IMR-90 (cell line): ENCODE data around the gene GNAS. TPM values are rescaled to one million over a fixed set of nuclear protein-coding genes. Genes with fewer than 3 reads are reported as not detected.
A peak's percentile ranks its signal among the peaks of the same experiment; 100 is the strongest.

Source experiments
- ATAC-seq: fragments of 200-7000 bp; cut with Tn5 transposase; 2 replicates; pipeline ENCODE4 v1.9.1; 2020; ENCODE audit warnings: low read depth, mild to moderate bottlenecking, moderate library complexity
- BruUV-seq: library from RNA; stranded (reverse); fragments of 400-500 nt; replicated peaks from 2 replicates; lab custom pipeline; 2021; lab: Mats Ljungman, UMichigan
- CTCF ChIA-PET: fragments of 300-600 bp; formaldehyde crosslinking; extraction: SDS; loops from one replicate; lab custom pipeline; 2021; ENCODE audit warnings: antibody characterized with exemption; lab: Yijun Ruan, JAX
- POLR2A ChIA-PET: fragments of 300-600 bp; sonication (Branson Sonifier 250); formaldehyde crosslinking; loops from one replicate; lab custom pipeline; 2022; ENCODE audit warnings: antibody characterized with exemption; ENCODE audit not compliant: unreplicated experiment; lab: Charles Lee
- DNase-seq: peaks from one replicate; pipeline ENCODE4 v3.0.0; 2013
- H2AFZ ChIP-seq: replicated peaks from 2 replicates; pipeline ENCODE3; 2013; ENCODE audit warnings: low read length, mild to moderate bottlenecking; ENCODE audit not compliant: poor library complexity
- H2AK5ac ChIP-seq: 2 replicates; pipeline ENCODE4 v1.6.1; 2013; ENCODE audit warnings: low read depth, low read length, inconsistent platforms
- H2AK9ac ChIP-seq: replicated peaks from 2 replicates; pipeline ENCODE3; 2013; ENCODE audit warnings: mild to moderate bottlenecking, low read depth, low read length, moderate library complexity; ENCODE audit not compliant: poor library complexity
- H2BK120ac ChIP-seq: 2 replicates; pipeline ENCODE4 v1.6.1; 2013; ENCODE audit warnings: low read depth, low read length, inconsistent platforms
- H2BK15ac ChIP-seq: 3 replicates; pipeline ENCODE4 v1.6.1; 2013; ENCODE audit warnings: low read depth, low read length, inconsistent platforms
- H2BK20ac ChIP-seq: 2 replicates; pipeline ENCODE4 v1.6.1; 2013; ENCODE audit warnings: low read depth, mild to moderate bottlenecking, inconsistent platforms, low read length, moderate library complexity
- H2BK5ac ChIP-seq: 2 replicates; pipeline ENCODE4 v1.6.1; 2013; ENCODE audit warnings: mild to moderate bottlenecking, low read depth, low read length, inconsistent platforms; ENCODE audit not compliant: poor library complexity, severe bottlenecking
- H3K14ac ChIP-seq: replicated peaks from 2 replicates; pipeline ENCODE4 v1.6.1; 2013; ENCODE audit warnings: low read depth, low read length, inconsistent platforms
- H3K18ac ChIP-seq: 2 replicates; pipeline ENCODE4 v1.6.1; 2013; ENCODE audit warnings: low read depth, low read length, control low read depth
- H3K23ac ChIP-seq: 2 replicates; pipeline ENCODE4 v1.6.1; 2013; ENCODE audit warnings: low read depth, low read length, inconsistent platforms
- H3K27ac ChIP-seq: 2 replicates; pipeline ENCODE4 v1.5.1; 2013; ENCODE audit warnings: mild to moderate bottlenecking, control low read depth, low read length; ENCODE audit not compliant: insufficient read depth
- H3K27me3 ChIP-seq: 2 replicates; pipeline ENCODE4 v1.6.1; 2013; ENCODE audit warnings: low read length; ENCODE audit not compliant: control insufficient read depth, insufficient read depth
- H3K36me3 ChIP-seq: 2 replicates; pipeline ENCODE4 v1.6.1; 2013; ENCODE audit warnings: low read length, mixed read lengths; ENCODE audit not compliant: control insufficient read depth, insufficient read depth
- H3K4ac ChIP-seq: 2 replicates; pipeline ENCODE4 v1.6.1; 2013; ENCODE audit warnings: low read depth, low read length, inconsistent platforms
- H3K4me1 ChIP-seq: 2 replicates; pipeline ENCODE4 v1.6.1; 2013; ENCODE audit warnings: low read length, mixed read lengths; ENCODE audit not compliant: control insufficient read depth, insufficient read depth
- H3K4me2 ChIP-seq: 2 replicates; pipeline ENCODE4 v1.6.1; 2013; ENCODE audit warnings: low read depth, mild to moderate bottlenecking, control low read depth, low read length, moderate library complexity
- H3K4me3 ChIP-seq: 2 replicates; pipeline ENCODE4 v1.5.1; 2013; ENCODE audit warnings: low read depth, mild to moderate bottlenecking, control low read depth, low read length, moderate library complexity; ENCODE audit not compliant: insufficient read depth
- H3K56ac ChIP-seq: 2 replicates; pipeline ENCODE4 v1.6.1; 2013; ENCODE audit warnings: low read length, inconsistent platforms; ENCODE audit not compliant: insufficient read depth; ENCODE audit errors: extremely low read depth
- H3K79me1 ChIP-seq, 2 experiments: 2 replicates each; pipeline ENCODE4 v1.6.1; 2013; ENCODE audit warnings: low read length in 2 of 2, inconsistent platforms in 1 of 2, low read depth in 1 of 2
- H3K9ac ChIP-seq: 2 replicates; pipeline ENCODE4 v1.6.1; 2013; ENCODE audit warnings: low read depth, low read length, control low read depth
- H3K9me1 ChIP-seq: 2 replicates; pipeline ENCODE4 v1.6.1; 2013; ENCODE audit warnings: low read length, inconsistent platforms; ENCODE audit not compliant: insufficient read depth
- H3K9me3 ChIP-seq: 2 replicates; pipeline ENCODE4 v1.6.1; 2013; ENCODE audit warnings: low read length; ENCODE audit not compliant: control insufficient read depth, insufficient read depth
- H4K20me1 ChIP-seq: 2 replicates; pipeline ENCODE4 v1.6.1; 2013; ENCODE audit warnings: low read length, inconsistent platforms; ENCODE audit not compliant: insufficient read depth
- H4K5ac ChIP-seq: 2 replicates; pipeline ENCODE4 v1.6.1; 2013; ENCODE audit warnings: mild to moderate bottlenecking, low read depth, low read length, control low read depth
- H4K8ac ChIP-seq, 2 experiments: 2 replicates each; pipeline ENCODE4 v1.6.1; 2013; ENCODE audit warnings: low read depth in 2 of 2, low read length in 2 of 2, control low read depth in 1 of 2, inconsistent platforms in 1 of 2
- H4K91ac ChIP-seq: 2 replicates; pipeline ENCODE4 v1.6.1; 2013; ENCODE audit warnings: low read depth, low read length, inconsistent platforms; ENCODE audit not compliant: insufficient read depth
- BHLHE40 ChIP-seq: fragments of 150-350 bp; IDR thresholded peaks from 2 replicates; pipeline ENCODE4 v1.6.1; 2016; ENCODE audit warnings: mild to moderate bottlenecking, low read depth, low read length
- CHD1 ChIP-seq: IDR thresholded peaks from 2 replicates; pipeline ENCODE4 v1.6.1; 2012; ENCODE audit warnings: low read depth, low read length, improper control_type of control experiment
- FOS ChIP-seq: fragments of 150-350 bp; IDR thresholded peaks from 2 replicates; pipeline ENCODE4 v1.6.1; 2016; ENCODE audit warnings: low read depth, low read length
- MAFK ChIP-seq: IDR thresholded peaks from 2 replicates; pipeline ENCODE4 v1.6.1; 2012; ENCODE audit warnings: low read depth, low read length, improper control_type of control experiment
- MAZ ChIP-seq: IDR thresholded peaks from 2 replicates; pipeline ENCODE4 v1.6.1; 2012; ENCODE audit warnings: low read depth, mild to moderate bottlenecking, low read length, improper control_type of control experiment, moderate library complexity, borderline replicate concordance
- MXI1 ChIP-seq: IDR thresholded peaks from 2 replicates; pipeline ENCODE4 v1.6.1; 2012; ENCODE audit warnings: low read depth, mild to moderate bottlenecking, low read length, moderate library complexity, borderline replicate concordance
- NFE2L2 ChIP-seq: fragments of 150-350 bp; IDR thresholded peaks from 2 replicates; pipeline ENCODE4 v1.6.1; 2016; ENCODE audit warnings: low read depth, mild to moderate bottlenecking, low read length
- POLR2A ChIP-seq: IDR thresholded peaks from 2 replicates; pipeline ENCODE4 v1.6.1; 2012; ENCODE audit warnings: mild to moderate bottlenecking, low read depth, low read length
- RCOR1 ChIP-seq: IDR thresholded peaks from 2 replicates; pipeline ENCODE4 v1.6.1; 2012; ENCODE audit warnings: mild to moderate bottlenecking, low read length, improper control_type of control experiment; ENCODE audit not compliant: insufficient replicate concordance
- RFX5 ChIP-seq: IDR thresholded peaks from 2 replicates; pipeline ENCODE4 v1.8.0; 2012; ENCODE audit warnings: low read depth, mild to moderate bottlenecking, low read length, moderate library complexity
- SMC3 ChIP-seq: fragments of 150-350 bp; IDR thresholded peaks from 2 replicates; pipeline ENCODE4 v1.6.1; 2016; ENCODE audit warnings: low read depth, mild to moderate bottlenecking, antibody characterized with exemption, low read length, moderate library complexity
- WGBS, 2 experiments: methylation state at CpG; one replicate each; pipeline versions ENCODE4 v1.1.5 to v1.1.7; 2013; ENCODE audit warnings: missing lambda C conversion rate in 2 of 2; ENCODE audit not compliant: insufficient read length in 1 of 2; ENCODE audit errors: extremely low coverage in 2 of 2; 5-methylcytosine and 5-hydroxymethylcytosine counted together
- dilution Hi-C: fragments of 300-500 bp; cut with HindIII; formaldehyde crosslinking; loops from one replicate; pipeline ENCODE4 v1.14.3; 2018; ENCODE audit warnings: low sequenced_read_pairs; ENCODE audit not compliant: unreplicated experiment
- in situ Hi-C: fragments of 300-500 bp; cut with MboI; formaldehyde crosslinking; loops from 3 replicates; pipeline ENCODE4 v1.14.3; 2019; ENCODE audit warnings: low sequenced_read_pairs, inconsistent platforms, mixed read lengths
- intact Hi-C: fragments of 100-400 bp; cut with micrococcal nuclease; formaldehyde crosslinking; loops from 2 replicates; pipeline ENCODE4 v1.10.0; 2022
- polyA plus RNA-seq, 3 experiments: library from polyadenylated mRNA; depleted of rRNA; stranded (reverse); fragments of >200 nt; gene quantifications; 2 replicates each; pipeline ENCODE4 v1.2.3, GENCODE V29; 2012; ENCODE audit warnings: low replicate concordance in 1 of 3
- total RNA-seq: library from RNA; depleted of rRNA; stranded (reverse); fragments of >200 nt; gene quantifications from 2 replicates; pipeline ENCODE4 v1.2.3, GENCODE V29; 2012
- TF ChIP-seq, protein P1 (sequence below): conservative IDR thresholded peaks from 2 replicates; pipeline ENCODE4 v1.5.1; 2012; ENCODE audit warnings: mild to moderate bottlenecking, low read depth, low read length, improper control_type of control experiment
- TF ChIP-seq, protein P2 (sequence below): fragments of 150-350 bp; IDR thresholded peaks from 2 replicates; pipeline ENCODE4 v1.6.1; 2016; ENCODE audit warnings: low read depth, mild to moderate bottlenecking, low read length, moderate library complexity, borderline replicate concordance

GNAS gene
- total and polyA plus RNA-seq, 2 of the 4 experiments (the other 2 are of a cell fraction), result 397 to 1,356 TPM

DNA sequence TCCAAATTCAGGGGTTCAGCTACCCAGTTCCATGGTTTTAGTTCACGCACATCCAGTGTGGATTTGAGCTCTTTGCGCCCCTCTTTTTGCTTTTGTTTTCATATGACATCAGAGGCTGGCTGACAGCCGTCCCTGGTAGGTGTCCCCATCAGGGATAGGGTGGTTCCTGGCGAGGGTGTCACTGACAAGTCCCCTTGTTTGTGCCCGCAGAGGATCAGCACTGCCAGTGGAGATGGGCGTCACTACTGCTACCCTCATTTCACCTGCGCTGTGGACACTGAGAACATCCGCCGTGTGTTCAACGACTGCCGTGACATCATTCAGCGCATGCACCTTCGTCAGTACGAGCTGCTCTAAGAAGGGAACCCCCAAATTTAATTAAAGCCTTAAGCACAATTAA is 58.0 kb downstream of the GNAS start:
- dilution Hi-C loops (no loop called here), intact Hi-C loops (no loop called here), in situ Hi-C loops (no loop called here)
- ChIA-PET CTCF (no interaction called here), POLR2A (no interaction called here)
- no peak overlapping the region for H3K4me3 ChIP-seq
- no peak overlapping the region for H2AK9ac ChIP-seq
- H4K91ac ChIP-seq, result no peak overlapping the region
- H3K79me1 ChIP-seq, result peaks cover 24 to 44% of the 10 kb centered on the region in 2 experiments
- H3K4ac ChIP-seq, result no peak overlapping the region
- TF ChIP-seq RCOR1 (no peak), POLR2A (no peak), RFX5 (no peak), MXI1 (no peak), BHLHE40 (no peak), MAFK (no peak), MAZ (no peak), CHD1 (no peak), NFE2L2 (no peak), FOS (no peak), SMC3 (no peak)
- TF ChIP-seq, protein P1, sequence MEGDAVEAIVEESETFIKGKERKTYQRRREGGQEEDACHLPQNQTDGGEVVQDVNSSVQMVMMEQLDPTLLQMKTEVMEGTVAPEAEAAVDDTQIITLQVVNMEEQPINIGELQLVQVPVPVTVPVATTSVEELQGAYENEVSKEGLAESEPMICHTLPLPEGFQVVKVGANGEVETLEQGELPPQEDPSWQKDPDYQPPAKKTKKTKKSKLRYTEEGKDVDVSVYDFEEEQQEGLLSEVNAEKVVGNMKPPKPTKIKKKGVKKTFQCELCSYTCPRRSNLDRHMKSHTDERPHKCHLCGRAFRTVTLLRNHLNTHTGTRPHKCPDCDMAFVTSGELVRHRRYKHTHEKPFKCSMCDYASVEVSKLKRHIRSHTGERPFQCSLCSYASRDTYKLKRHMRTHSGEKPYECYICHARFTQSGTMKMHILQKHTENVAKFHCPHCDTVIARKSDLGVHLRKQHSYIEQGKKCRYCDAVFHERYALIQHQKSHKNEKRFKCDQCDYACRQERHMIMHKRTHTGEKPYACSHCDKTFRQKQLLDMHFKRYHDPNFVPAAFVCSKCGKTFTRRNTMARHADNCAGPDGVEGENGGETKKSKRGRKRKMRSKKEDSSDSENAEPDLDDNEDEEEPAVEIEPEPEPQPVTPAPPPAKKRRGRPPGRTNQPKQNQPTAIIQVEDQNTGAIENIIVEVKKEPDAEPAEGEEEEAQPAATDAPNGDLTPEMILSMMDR, result no peak
- TF ChIP-seq, protein P2, sequence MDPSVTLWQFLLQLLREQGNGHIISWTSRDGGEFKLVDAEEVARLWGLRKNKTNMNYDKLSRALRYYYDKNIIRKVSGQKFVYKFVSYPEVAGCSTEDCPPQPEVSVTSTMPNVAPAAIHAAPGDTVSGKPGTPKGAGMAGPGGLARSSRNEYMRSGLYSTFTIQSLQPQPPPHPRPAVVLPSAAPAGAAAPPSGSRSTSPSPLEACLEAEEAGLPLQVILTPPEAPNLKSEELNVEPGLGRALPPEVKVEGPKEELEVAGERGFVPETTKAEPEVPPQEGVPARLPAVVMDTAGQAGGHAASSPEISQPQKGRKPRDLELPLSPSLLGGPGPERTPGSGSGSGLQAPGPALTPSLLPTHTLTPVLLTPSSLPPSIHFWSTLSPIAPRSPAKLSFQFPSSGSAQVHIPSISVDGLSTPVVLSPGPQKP, result no peak
- H2AK5ac ChIP-seq, result no peak overlapping the region
- H2BK15ac ChIP-seq, result no peak overlapping the region
- H3K18ac ChIP-seq, result no peak overlapping the region
- 96% methylated on average over 12 of the region's 14 CpGs; no CpG with 5 or more reads in 1 of the 2 experiments for WGBS, 2 experiments
- H4K8ac ChIP-seq, result no peak overlapping the region
- no peak overlapping the region for H2BK5ac ChIP-seq
- DNase-seq, result no peak
- no peaks in the 10 kb centered on the region for H3K27me3 ChIP-seq
- H3K4me1 ChIP-seq, result peaks cover 9% of the 10 kb centered on the region
- H3K9me3 ChIP-seq, result no peaks in the 10 kb centered on the region
- no peak for ATAC-seq
- no peak overlapping the region for H3K4me2 ChIP-seq
- no peak overlapping the region for H4K5ac ChIP-seq
- no peak overlapping the region for H2BK20ac ChIP-seq
- H2BK120ac ChIP-seq, result no peak overlapping the region
- no peak overlapping the region for H3K56ac ChIP-seq
- no TSS peak for BruUV-seq
- no peak overlapping the region for H3K27ac ChIP-seq
- H3K36me3 ChIP-seq, result peaks cover 48% of the 10 kb centered on the region
- H3K23ac ChIP-seq, result no peak overlapping the region
- H3K14ac ChIP-seq, result no peak overlapping the region
- peak overlapping the region; percentile 52 for H2AFZ ChIP-seq
- H3K9ac ChIP-seq, result no peak overlapping the region
- H4K20me1 ChIP-seq, result peaks cover 48% of the 10 kb centered on the region
- H3K9me1 ChIP-seq, result peaks cover 16% of the 10 kb centered on the region
